ENCODE measurements around the gene CCDC186.

The CCDC186 gene

GRCh38 chr10:114095559-114096337 is 78.3 kb downstream of the CCDC186 start:
- Histone ChIP-seq H3K27ac (no peak overlapping the region), H3K36me3 (replicated peaks) (no peaks in the 10 kb centered on the region), H3K27me3 (replicated peaks) (no peaks in the 10 kb centered on the region), H3K4me3 (ENCODE audit: low read depth, low read length) (no peak overlapping the region)
- no peak for DNase-seq
- in situ Hi-C loops (cut with HindIII; ENCODE audit: low pct_ligation_motif_present, low sequenced_read_pairs) = no loop called here
- no peak for TF ChIP-seq CTCF (IDR thresholded peaks at IDR 0.05; ENCODE audit: low read depth, low read length, missing control alignments)

- no peak overlapping the region for H3K27ac ChIP-seq
- no peak overlapping the region for H3K4me3 ChIP-seq (ENCODE audit: low read depth, low read length)
- in situ Hi-C loops (cut with HindIII; ENCODE audit: low pct_ligation_motif_present, low sequenced_read_pairs) = no loop called here
- no peak for DNase-seq
- H3K36me3 ChIP-seq (replicated peaks) = no peaks in the 10 kb centered on the region
- TF ChIP-seq CTCF (IDR thresholded peaks at IDR 0.05; ENCODE audit: low read depth, low read length, missing control alignments) = no peak
- H3K27me3 ChIP-seq (replicated peaks) = no peaks in the 10 kb centered on the region
These were observed 79.2 kb downstream of the CCDC186 start for GRCh38 chr10:114094795-114095194.

GRCh38 chr10:114087655-114088054 is 86.3 kb downstream of the CCDC186 start:
- H3K27ac ChIP-seq = no peak overlapping the region

GRCh38 chr10:114087255-114087654 is 86.7 kb downstream of the CCDC186 start:
- Histone ChIP-seq H3K27me3 (replicated peaks) (no peaks in the 10 kb centered on the region), H3K36me3 (replicated peaks) (no peaks in the 10 kb centered on the region), H3K27ac (no peak overlapping the region), H3K4me3 (ENCODE audit: low read depth, low read length) (no peak overlapping the region)
- TF ChIP-seq CTCF (IDR thresholded peaks at IDR 0.05; ENCODE audit: low read depth, low read length, missing control alignments) = peak; percentile 32
- no peak for DNase-seq
- in situ Hi-C loops (cut with HindIII; ENCODE audit: low pct_ligation_motif_present, low sequenced_read_pairs) = no loop called here

More at GRCh38 chr10:114087655-114088054, 86.3 kb downstream of the CCDC186 start:
- Histone ChIP-seq H3K4me3 (ENCODE audit: low read depth, low read length) (no peak overlapping the region), H3K27me3 (replicated peaks) (no peaks in the 10 kb centered on the region), H3K36me3 (replicated peaks) (no peaks in the 10 kb centered on the region)
- peak; percentile 22 for TF ChIP-seq CTCF (IDR thresholded peaks at IDR 0.05; ENCODE audit: low read depth, low read length, missing control alignments)
- in situ Hi-C loops (cut with HindIII; ENCODE audit: low pct_ligation_motif_present, low sequenced_read_pairs) = no loop called here
- no peak for DNase-seq

GRCh38 chr10:114084215-114084614 is 89.8 kb downstream of the CCDC186 start:
- no peak for TF ChIP-seq CTCF (IDR thresholded peaks at IDR 0.05; ENCODE audit: low read depth, low read length, missing control alignments)
- Histone ChIP-seq H3K27me3 (replicated peaks) (no peaks in the 10 kb centered on the region), H3K27ac (no peak overlapping the region), H3K4me3 (ENCODE audit: low read depth, low read length) (no peak overlapping the region), H3K36me3 (replicated peaks) (no peaks in the 10 kb centered on the region)
- in situ Hi-C loops (cut with HindIII; ENCODE audit: low pct_ligation_motif_present, low sequenced_read_pairs) = no loop called here
- DNase-seq = no peak

- Histone ChIP-seq H3K4me3 (ENCODE audit: low read depth, low read length) (no peak overlapping the region), H3K27me3 (replicated peaks) (no peaks in the 10 kb centered on the region), H3K36me3 (replicated peaks) (no peaks in the 10 kb centered on the region), H3K27ac (no peak overlapping the region)
- in situ Hi-C loops (cut with HindIII; ENCODE audit: low pct_ligation_motif_present, low sequenced_read_pairs) = no loop called here
- DNase-seq = no peak
- TF ChIP-seq CTCF (IDR thresholded peaks at IDR 0.05; ENCODE audit: low read depth, low read length, missing control alignments) = no peak
These were observed 91.0 kb downstream of the CCDC186 start for GRCh38 chr10:114083040-114083439.
